Iris pigment epithelial cell (primary cell): ENCODE data around the gene RPL18.
"Not testable (repeated sequence)": the region's sequence is repeated elsewhere in the genome, so short reads cannot be mapped to it uniquely, and the experiment has no call there.

ENCODE experiments used
- DNase-seq: peaks from one replicate; pipeline ENCODE4 v3.0.0-alpha.2; 2011; ENCODE audit warnings: low read depth

The RPL18 gene

GRCh38 chr19:48582168-48582567, 36.8 kb downstream of the RPL18 start:
- no peak for DNase-seq

GRCh38 chr19:48578891-48579290, 40.1 kb downstream of the RPL18 start:
- no peak for DNase-seq

DNA sequence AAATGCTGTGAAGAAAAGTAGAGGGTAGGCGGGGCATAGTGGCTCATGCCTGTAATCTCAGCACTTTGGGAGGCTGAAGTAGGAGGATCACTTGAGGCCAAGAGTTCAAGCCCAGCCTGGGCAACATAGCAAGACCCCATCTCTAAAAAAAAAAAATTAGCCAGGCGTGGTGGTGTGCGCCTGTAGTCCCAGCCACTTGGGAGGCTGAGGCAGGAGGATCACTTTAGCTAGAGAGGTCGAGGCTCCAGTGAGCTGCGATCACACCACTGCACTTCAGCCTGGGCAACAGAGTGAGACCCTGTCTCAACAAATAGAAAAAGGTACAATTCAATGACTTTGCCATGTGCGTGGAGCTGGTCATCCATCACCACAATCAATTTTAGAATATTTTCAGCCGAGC, 41.1 kb downstream of the RPL18 start:
- not testable (repeated sequence) for DNase-seq

DNA sequence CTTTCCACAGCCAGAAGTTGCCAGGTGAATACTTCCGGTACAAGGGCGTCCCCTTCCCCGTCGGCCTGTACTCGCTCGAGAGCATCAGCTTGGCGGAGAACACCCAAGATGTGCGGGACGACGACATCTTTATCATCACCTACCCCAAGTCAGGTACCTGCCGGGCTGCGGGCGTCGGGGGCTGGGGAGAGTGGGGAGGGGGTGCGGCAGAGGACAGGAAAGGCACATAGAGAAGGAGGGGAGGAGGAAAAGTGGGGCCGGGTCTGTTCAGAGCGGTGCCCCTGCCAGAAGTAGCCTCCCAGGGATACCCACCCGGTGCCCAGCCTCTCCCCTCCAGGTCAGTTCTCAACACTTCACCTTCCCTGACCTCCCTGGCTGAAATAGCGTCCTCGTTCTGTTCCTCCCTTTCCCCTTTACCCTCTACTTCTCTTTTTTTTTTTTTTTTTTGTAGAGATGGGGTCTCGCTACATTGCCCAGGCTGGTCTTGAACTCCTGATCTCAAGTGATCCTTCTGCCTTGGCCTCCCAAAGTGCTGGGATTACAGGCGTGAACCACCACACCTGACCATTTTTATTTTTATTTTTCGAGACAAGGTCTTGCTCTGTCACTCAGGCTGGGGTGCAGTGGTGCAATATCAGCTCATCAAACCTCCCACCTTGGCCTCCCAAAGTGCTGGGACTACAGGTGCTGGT, 42.9 kb downstream of the RPL18 start:
- DNase-seq = no peak

DNA sequence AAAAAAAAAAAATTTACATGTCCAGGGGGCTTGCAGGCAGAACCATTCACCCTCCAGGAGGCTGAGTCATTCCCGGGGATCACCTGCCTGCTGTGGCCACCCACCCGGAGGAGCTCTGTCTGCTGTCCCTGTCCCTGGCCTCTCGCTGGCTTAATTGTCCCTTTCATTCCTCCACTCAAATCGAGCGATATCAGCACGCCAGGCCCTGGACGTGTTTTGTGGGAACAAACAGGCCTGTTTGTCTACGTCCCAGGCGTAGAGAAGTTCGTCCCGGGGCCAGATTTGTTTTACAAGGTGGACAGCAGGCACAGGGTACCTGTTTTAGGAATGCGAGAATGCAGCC, 45.8 kb downstream of the RPL18 start:
- DNase-seq = no peak

GRCh38 chr19:48571378-48572162, 47.4 kb downstream of the RPL18 start:
- DNase-seq = no peak

DNA sequence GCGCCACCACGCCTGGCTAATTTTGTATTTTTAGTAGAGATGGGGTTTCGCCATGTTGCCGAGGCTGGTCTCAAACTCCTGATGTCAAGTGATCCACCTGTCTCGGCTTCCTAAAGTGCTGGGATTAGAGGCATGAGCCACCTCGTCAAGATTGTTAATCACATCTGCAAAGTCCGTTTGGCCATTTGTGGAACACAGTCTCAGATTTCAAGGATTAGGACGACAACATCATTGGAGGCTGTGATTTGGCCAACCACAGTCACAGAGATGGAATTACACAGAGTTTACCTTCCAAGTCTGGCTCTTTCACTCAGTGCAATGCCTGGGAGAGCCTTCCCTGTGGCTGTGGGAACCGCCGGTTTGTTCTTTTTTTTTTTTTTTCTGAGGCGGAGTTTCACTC, 49.2 kb downstream of the RPL18 start:
- DNase-seq = peak; percentile 55

GRCh38 chr19:48568345-48568886, 50.6 kb downstream of the RPL18 start:
- peak; percentile 88 for DNase-seq
